H9 (cell line): ENCODE results near the gene SLC35E3. TPM values are rescaled to one million over a fixed set of nuclear protein-coding genes. Genes with fewer than 3 reads are reported as not detected.

Source experiments
- DNase-seq: peaks from one replicate; pipeline ENCODE4 v3.0.0-alpha.2; 2017
- H2AFZ ChIP-seq: one replicate; pipeline ENCODE4 v1.6.1; 2013; ENCODE audit warnings: mild to moderate bottlenecking, low read length, control low read depth, moderate library complexity
- H2AK5ac ChIP-seq: 2 replicates; pipeline ENCODE4 v1.6.1; 2013; ENCODE audit warnings: low read length, control low read depth, mixed read lengths; ENCODE audit not compliant: insufficient read length
- H2BK120ac ChIP-seq: one replicate; pipeline ENCODE4 v1.6.1; 2013; ENCODE audit warnings: low read depth, mild to moderate bottlenecking, low read length, control low read depth, inconsistent platforms; ENCODE audit not compliant: poor library complexity, severe bottlenecking
- H2BK12ac ChIP-seq: 2 replicates; pipeline ENCODE4 v1.6.1; 2013; ENCODE audit warnings: low read length, control low read depth, mixed read lengths, low read depth; ENCODE audit not compliant: insufficient read length
- H2BK15ac ChIP-seq: 2 replicates; pipeline ENCODE4 v1.6.1; 2013; ENCODE audit warnings: low read depth, low read length, control low read depth
- H2BK20ac ChIP-seq: one replicate; pipeline ENCODE4 v1.6.1; 2013; ENCODE audit warnings: low read depth, mild to moderate bottlenecking, low read length, control low read depth, inconsistent platforms; ENCODE audit not compliant: poor library complexity, severe bottlenecking
- H2BK5ac ChIP-seq: 2 replicates; pipeline ENCODE4 v1.6.1; 2013; ENCODE audit warnings: low read length, control low read depth, mixed read lengths; ENCODE audit not compliant: insufficient read length
- H3K14ac ChIP-seq: 2 replicates; pipeline ENCODE4 v1.6.1; 2013; ENCODE audit warnings: low read length, control low read depth; ENCODE audit not compliant: insufficient read depth
- H3K18ac ChIP-seq: 2 replicates; pipeline ENCODE4 v1.6.1; 2013; ENCODE audit warnings: low read depth, mild to moderate bottlenecking, mixed read lengths, low read length, control low read depth; ENCODE audit not compliant: insufficient read length
- H3K23ac ChIP-seq: 2 replicates; pipeline ENCODE4 v1.6.1; 2013; ENCODE audit warnings: low read length, control low read depth, mixed read lengths, low read depth; ENCODE audit not compliant: insufficient read length
- H3K23me2 ChIP-seq: 2 replicates; pipeline ENCODE4 v1.6.1; 2013; ENCODE audit warnings: low read depth, mild to moderate bottlenecking, mixed read lengths, low read length, control low read depth; ENCODE audit not compliant: insufficient read length, poor library complexity, severe bottlenecking
- H3K27ac ChIP-seq: 2 replicates; pipeline ENCODE4 v1.5.1; 2013; ENCODE audit warnings: low read length, control low read depth, mixed read lengths, low read depth; ENCODE audit not compliant: insufficient read length
- H3K27me3 ChIP-seq: 2 replicates; pipeline ENCODE4 v1.6.1; 2013; ENCODE audit warnings: low read length, control low read depth, inconsistent platforms; ENCODE audit not compliant: insufficient read depth
- H3K4ac ChIP-seq: 2 replicates; pipeline ENCODE4 v1.6.1; 2013; ENCODE audit warnings: low read depth, mild to moderate bottlenecking, control low read depth, inconsistent platforms, low read length, moderate library complexity
- H3K4me1 ChIP-seq: 2 replicates; pipeline ENCODE4 v1.6.1; 2013; ENCODE audit warnings: low read length, control low read depth, inconsistent platforms; ENCODE audit not compliant: insufficient read depth
- H3K4me2 ChIP-seq: 2 replicates; pipeline ENCODE4 v1.6.1; 2013; ENCODE audit warnings: low read length, control low read depth, mixed read lengths; ENCODE audit not compliant: insufficient read length, insufficient read depth
- H3K56ac ChIP-seq: 2 replicates; pipeline ENCODE4 v1.6.1; 2013; ENCODE audit warnings: low read depth, mild to moderate bottlenecking, mixed read lengths, low read length, control low read depth; ENCODE audit not compliant: insufficient read length
- H3K79me1 ChIP-seq: 2 replicates; pipeline ENCODE4 v1.6.1; 2013; ENCODE audit warnings: low read depth, mild to moderate bottlenecking, moderate library complexity, low read length, control low read depth, inconsistent platforms; ENCODE audit not compliant: insufficient read depth, poor library complexity, severe bottlenecking
- H3K79me2 ChIP-seq: 2 replicates; pipeline ENCODE4 v1.6.1; 2013; ENCODE audit warnings: low read length, control low read depth, inconsistent platforms; ENCODE audit not compliant: insufficient read depth
- H3K9ac ChIP-seq: 2 replicates; pipeline ENCODE4 v1.6.1; 2013; ENCODE audit warnings: low read length, control low read depth, mixed read lengths; ENCODE audit not compliant: insufficient read length; ENCODE audit errors: extremely low read depth
- H3K9me3 ChIP-seq: one replicate; pipeline ENCODE4 v1.6.1; 2013; ENCODE audit warnings: low read depth, low read length, inconsistent platforms; ENCODE audit not compliant: control insufficient read depth
- H3T11ph ChIP-seq: one replicate; pipeline ENCODE4 v1.6.1; 2013; ENCODE audit warnings: mild to moderate bottlenecking, low read length, control low read depth, inconsistent platforms
- H4K20me1 ChIP-seq: one replicate; pipeline ENCODE4 v1.6.1; 2013; ENCODE audit not compliant: control insufficient read depth, insufficient read length, insufficient read depth
- H4K5ac ChIP-seq: 2 replicates; pipeline ENCODE4 v1.6.1; 2013; ENCODE audit warnings: low read depth, mild to moderate bottlenecking, mixed read lengths, low read length, control low read depth; ENCODE audit not compliant: insufficient read length
- H4K8ac ChIP-seq: replicated peaks from 2 replicates; pipeline ENCODE4 v1.6.1; 2013; ENCODE audit warnings: low read length, control low read depth, mixed read lengths, low read depth; ENCODE audit not compliant: insufficient read length
- H4K91ac ChIP-seq: 2 replicates; pipeline ENCODE4 v1.6.1; 2013; ENCODE audit warnings: low read depth, mild to moderate bottlenecking, moderate library complexity, mixed read lengths, low read length, control low read depth; ENCODE audit not compliant: insufficient read length
- H3K27ac Mint-ChIP-seq, 3 experiments: 2 replicates in 2 of 3; 3 replicates in 1 of 3; pipeline ENCODE4 v1.8.0; 2020 to 2021; ENCODE audit warnings: mixed read lengths in 3 of 3, mild to moderate bottlenecking in 1 of 3, moderate library complexity in 1 of 3
- H3K27me3 Mint-ChIP-seq: 2 replicates; pipeline ENCODE4 v1.8.0; 2021; ENCODE audit warnings: low read depth, mild to moderate bottlenecking, moderate library complexity, mixed read lengths
- H3K36me3 Mint-ChIP-seq, 3 experiments: 2 replicates in 2 of 3; 3 replicates in 1 of 3; pipeline ENCODE4 v1.8.0; 2020 to 2021; ENCODE audit warnings: low read depth in 3 of 3, mixed read lengths in 3 of 3; ENCODE audit not compliant: insufficient read depth in 1 of 3
- H3K4me1 Mint-ChIP-seq, 2 experiments: 2 replicates each; pipeline ENCODE4 v1.8.0; 2020; ENCODE audit warnings: mixed read lengths in 2 of 2
- H3K4me3 Mint-ChIP-seq, 2 experiments: 2 replicates in 1 of 2; 3 replicates in 1 of 2; pipeline ENCODE4 v1.8.0; 2020 to 2021; ENCODE audit warnings: mild to moderate bottlenecking in 2 of 2, mixed read lengths in 2 of 2, moderate library complexity in 1 of 2
- H3K9me3 Mint-ChIP-seq, 2 experiments: 2 replicates in 1 of 2; 3 replicates in 1 of 2; pipeline ENCODE4 v1.8.0; 2020; ENCODE audit warnings: mild to moderate bottlenecking in 2 of 2, mixed read lengths in 2 of 2, moderate library complexity in 1 of 2
- CTCF ChIP-seq: fragments of 200-600 bp; sonication (generic); conservative IDR thresholded peaks from 3 replicates; pipeline ENCODE4 v1.8.0; 2021; ENCODE audit warnings: antibody characterized with exemption, mild to moderate bottlenecking
- WGBS: extraction: QIAGEN DNeasy Blood & Tissue Kit; methylation state at CpG from one replicate; pipeline ENCODE4 v1.1.7; 2013; ENCODE audit warnings: missing lambda C conversion rate, low lambda C conversion rate, mixed read lengths; ENCODE audit not compliant: insufficient read length; ENCODE audit errors: extremely low coverage; 5-methylcytosine and 5-hydroxymethylcytosine counted together
- total RNA-seq: library from RNA; stranded (reverse); gene quantifications from 2 replicates; pipeline ENCODE4 v1.2.1, GENCODE V29; 2021

SLC35E3 gene
- total RNA-seq, 1 experiment from 2014 or later, result 17.9 TPM

- H3K79me2 ChIP-seq, result no peaks in the 10 kb centered on the region
- H3K4me3 Mint-ChIP-seq, result no peak overlapping the region
- peaks cover 1 to 10% (median 8%) of the 10 kb centered on the region in 3 experiments; a peak in 5 of 7 replicates for H3K36me3 Mint-ChIP-seq
- no peak for TF ChIP-seq CTCF
- no peak overlapping the region for H4K8ac ChIP-seq
- no peak overlapping the region for H3T11ph ChIP-seq
- no peak overlapping the region for H3K14ac ChIP-seq
- H4K91ac ChIP-seq, result no peak overlapping the region
- H3K79me1 ChIP-seq, result no peaks in the 10 kb centered on the region
- no peak overlapping the region for H3K9ac ChIP-seq
- no peak overlapping the region for H2BK120ac ChIP-seq
- H3K18ac ChIP-seq, result no peak overlapping the region
- H3K27me3 Mint-ChIP-seq, result no peaks in the 10 kb centered on the region
- H2AK5ac ChIP-seq, result no peak overlapping the region
- no peaks in the 10 kb centered on the region for H3K9me3 ChIP-seq
- no peak overlapping the region for H3K23ac ChIP-seq
- no peak overlapping the region for H2BK20ac ChIP-seq
- DNase-seq, result no peak
- no peak overlapping the region for H2BK12ac ChIP-seq
- H3K4ac ChIP-seq, result no peak overlapping the region
- peak overlapping the region in 1 of 3 experiments; percentile 60; a peak in 1 of 7 replicates for H3K27ac Mint-ChIP-seq
- H2BK15ac ChIP-seq, result no peak overlapping the region
- no peaks in the 10 kb centered on the region for H3K9me3 Mint-ChIP-seq
- no peak overlapping the region for H3K56ac ChIP-seq
- no peaks in the 10 kb centered on the region for H4K20me1 ChIP-seq
- no peaks in the 10 kb centered on the region for H3K4me1 ChIP-seq
- H3K23me2 ChIP-seq, result no peaks in the 10 kb centered on the region
- no peak overlapping the region for H2AFZ ChIP-seq
- H3K27me3 ChIP-seq, result no peaks in the 10 kb centered on the region
- H3K27ac ChIP-seq, result no peak overlapping the region
- no peaks in the 10 kb centered on the region for H3K4me1 Mint-ChIP-seq
- no peak overlapping the region for H3K4me2 ChIP-seq
- H4K5ac ChIP-seq, result no peak overlapping the region
- H2BK5ac ChIP-seq, result no peak overlapping the region
- WGBS, result no CpG with 5 or more reads among the region's 1 CpG
Measured at GRCh38 chr12:68769941-68770340, 24.0 kb downstream of the SLC35E3 start.
